HG03432 (cell line): ENCODE results near the gene DHRS2.
A peak's percentile ranks its signal among the peaks of the same experiment; 100 is the strongest.
"Not testable (repeated sequence)": the region's sequence is repeated elsewhere in the genome, so short reads cannot be mapped to it uniquely, and the experiment has no call there.

ENCODE experiments used
- ATAC-seq: cut with Tn5 transposase; IDR thresholded peaks from one replicate; pipeline ENCODE4 v1.9.1; 2021; ENCODE audit warnings: mild to moderate bottlenecking, moderate library complexity; ENCODE audit not compliant: unreplicated experiment

DHRS2 gene, protein sequence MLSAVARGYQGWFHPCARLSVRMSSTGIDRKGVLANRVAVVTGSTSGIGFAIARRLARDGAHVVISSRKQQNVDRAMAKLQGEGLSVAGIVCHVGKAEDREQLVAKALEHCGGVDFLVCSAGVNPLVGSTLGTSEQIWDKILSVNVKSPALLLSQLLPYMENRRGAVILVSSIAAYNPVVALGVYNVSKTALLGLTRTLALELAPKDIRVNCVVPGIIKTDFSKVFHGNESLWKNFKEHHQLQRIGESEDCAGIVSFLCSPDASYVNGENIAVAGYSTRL

GRCh38 chr14:23636317-23637211 lies at the start of gene DHRS2:
Gene DHRS2 (plus strand): TSS chr14:23636364. CDS start chr14:23638865, 2,501 bp downstream.
- ATAC-seq = no peak

DNA sequence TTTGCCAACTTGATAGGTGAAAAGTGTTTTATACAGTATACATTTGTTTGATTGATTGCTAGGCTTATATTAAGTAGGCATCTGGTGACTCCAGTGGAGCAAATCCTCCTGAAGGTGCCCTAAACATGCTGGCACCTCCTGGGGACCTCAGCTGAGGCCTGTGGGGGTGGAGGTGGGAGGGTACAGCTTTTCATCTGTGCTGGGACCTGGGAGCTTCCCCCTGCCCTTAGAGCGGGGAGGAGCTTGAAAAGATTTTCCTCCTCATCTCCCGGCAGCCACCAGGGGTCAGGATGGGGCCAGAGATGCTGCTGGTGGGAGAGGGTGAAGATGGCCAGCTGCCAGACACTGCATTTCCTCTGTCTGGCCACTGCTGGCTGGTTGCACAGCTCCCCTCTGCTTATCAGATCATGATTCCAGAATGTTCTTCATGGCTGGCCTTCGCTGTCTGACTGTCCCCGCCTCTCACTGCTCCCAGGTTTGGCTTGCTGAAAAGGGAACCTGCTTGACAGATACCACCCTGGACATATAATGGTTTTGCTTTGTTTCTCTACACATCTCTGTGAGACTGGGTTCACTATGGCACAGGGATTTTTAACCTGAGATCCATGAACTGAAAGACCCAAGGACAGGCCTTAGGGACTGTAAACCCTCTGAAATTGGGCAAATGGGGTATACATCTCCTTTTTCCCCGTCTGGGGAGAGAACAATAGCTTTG lies 47.1 kb upstream of the DHRS2 start:
- ATAC-seq = peak; percentile 98

GRCh38 chr14:23589606-23590005 lies 46.6 kb upstream of the DHRS2 start:
- no peak for ATAC-seq

- ATAC-seq = no peak
Measured at GRCh38 chr14:23590198-23590597, 46.0 kb upstream of the DHRS2 start.

GRCh38 chr14:23594191-23594590 lies 42.0 kb upstream of the DHRS2 start:
- not testable (repeated sequence) for ATAC-seq

DNA sequence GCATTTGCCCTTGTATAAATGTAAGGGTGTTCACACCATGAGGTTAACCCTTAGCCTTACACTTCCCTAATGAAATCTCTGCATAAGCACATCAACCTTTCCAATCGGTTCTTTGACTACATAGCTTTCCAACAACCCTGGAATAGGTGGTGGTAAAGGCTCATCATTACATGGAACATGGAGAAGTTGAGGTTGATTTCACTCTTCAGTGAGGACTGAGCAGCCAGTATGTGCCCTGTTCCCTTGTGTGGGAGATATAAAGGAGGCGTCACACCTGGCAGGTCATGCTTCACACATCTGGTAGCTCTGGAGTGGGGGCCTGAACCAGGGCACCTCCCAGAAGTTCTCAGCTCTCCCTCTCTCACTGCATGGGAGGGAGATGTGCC lies 35.8 kb upstream of the DHRS2 start:
- no peak for ATAC-seq

GRCh38 chr14:23600806-23601205 lies 35.4 kb upstream of the DHRS2 start:
- no peak for ATAC-seq

DNA sequence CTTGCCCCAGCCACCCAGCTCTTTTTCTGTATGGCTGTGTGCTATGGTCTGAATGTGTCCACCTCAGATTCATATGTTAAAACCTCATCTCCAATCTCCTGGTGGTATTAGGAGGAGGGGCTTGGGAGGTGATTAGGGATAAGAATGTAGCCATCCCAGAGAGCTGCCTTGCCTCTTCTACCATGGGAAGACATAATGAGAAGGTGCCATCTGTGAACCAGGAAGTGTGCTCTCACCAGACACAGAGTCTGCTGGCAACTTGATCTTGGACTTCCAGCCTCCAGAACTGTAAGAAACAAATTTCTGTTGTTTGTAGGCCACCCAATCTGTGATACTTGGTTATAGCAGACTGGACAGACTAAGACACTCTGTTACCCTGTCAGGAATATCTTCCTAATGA lies 34.7 kb upstream of the DHRS2 start:
- ATAC-seq = no peak

GRCh38 chr14:23601845-23602180 lies 34.4 kb upstream of the DHRS2 start:
- ATAC-seq = peak; percentile 20

- no peak for ATAC-seq
Measured at GRCh38 chr14:23602181-23603095, 33.7 kb upstream of the DHRS2 start.

DNA sequence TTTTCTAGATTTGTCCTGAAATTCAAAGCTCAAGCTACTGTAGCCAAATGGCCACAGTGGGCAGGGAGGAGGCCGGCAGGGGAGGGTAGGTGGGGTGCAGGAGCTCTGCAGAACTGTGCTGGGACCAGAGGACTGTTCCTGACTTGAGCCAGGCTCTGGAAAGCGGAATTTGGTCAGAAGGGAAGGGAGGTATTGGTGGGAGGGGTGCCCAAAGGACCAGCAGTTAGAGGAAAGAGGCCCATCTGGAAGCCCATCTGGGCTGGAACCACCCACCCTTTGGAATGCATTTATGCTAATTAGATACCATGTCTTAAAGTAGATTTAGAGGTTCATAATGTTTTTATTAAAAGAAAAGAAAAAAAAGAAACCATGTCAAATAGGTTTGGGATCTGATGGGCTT lies 33.1 kb upstream of the DHRS2 start:
- ATAC-seq = no peak

DNA sequence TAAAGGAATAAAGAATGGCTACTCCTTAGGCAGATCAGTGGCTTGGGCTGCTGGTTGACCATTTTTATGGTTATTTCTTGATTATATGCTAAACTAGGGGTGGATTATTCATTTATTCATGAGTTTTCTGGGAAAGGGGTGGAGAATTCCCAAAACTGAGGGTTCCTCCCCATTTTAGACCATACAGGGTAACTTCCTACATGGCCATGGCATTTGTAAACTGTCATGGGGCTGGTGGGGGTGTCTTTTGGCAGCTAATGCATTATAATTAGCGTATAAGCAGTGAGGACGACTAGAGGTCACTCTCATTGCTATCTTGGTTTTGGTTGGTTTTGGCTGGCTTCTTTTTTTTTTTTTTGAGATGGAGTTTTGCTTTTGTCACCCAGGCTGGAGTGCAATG lies 32.0 kb upstream of the DHRS2 start:
- ATAC-seq = no peak

DNA sequence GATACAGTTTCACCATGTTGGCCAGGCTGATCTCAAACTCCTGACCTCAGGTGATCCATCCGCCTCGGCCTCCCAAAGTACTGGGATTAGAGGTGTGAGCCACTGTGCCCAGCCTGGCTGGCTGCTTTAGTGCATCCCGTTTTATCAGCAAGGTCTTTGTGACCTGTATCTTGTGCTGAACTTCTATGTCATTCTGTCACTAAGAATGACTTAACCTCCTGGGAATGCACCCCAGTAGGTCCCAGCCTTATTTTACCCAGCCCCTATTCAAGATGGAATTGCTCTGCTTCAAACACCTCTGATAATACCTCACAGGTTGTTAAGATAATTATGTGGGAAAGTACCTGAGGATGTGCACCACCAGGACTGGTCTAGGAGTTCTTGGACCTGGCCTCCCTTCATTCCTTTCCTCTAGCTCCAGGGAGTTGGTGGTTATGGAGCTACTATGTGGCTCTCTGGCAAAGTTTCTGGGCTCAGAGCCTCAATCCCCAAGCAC lies 31.4 kb upstream of the DHRS2 start:
- no peak for ATAC-seq

- ATAC-seq = peak; percentile 88
Measured at GRCh38 chr14:23605931-23606585, 30.1 kb upstream of the DHRS2 start.

DNA sequence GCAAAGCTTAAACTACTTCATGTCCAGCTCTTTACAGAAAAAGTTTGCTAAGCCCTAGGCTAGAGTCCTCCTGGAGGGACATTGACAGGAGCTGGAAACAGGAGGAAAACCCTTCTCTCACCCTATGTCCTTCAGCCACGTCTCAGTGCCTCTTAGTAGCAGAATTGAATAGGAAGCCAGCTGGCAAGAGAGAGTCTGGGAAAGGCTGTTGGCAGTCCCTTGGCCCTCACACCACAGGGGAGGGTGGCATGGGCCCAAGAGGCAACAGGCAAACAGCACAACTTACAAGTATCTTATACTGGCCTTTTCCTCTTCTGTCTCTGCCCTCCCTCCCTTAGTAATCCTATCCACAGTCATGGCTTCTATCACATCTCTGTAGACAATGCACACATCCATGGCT lies 27.7 kb upstream of the DHRS2 start:
- no peak for ATAC-seq

GRCh38 chr14:23609001-23609400 lies 27.2 kb upstream of the DHRS2 start:
- ATAC-seq = no peak

GRCh38 chr14:23609411-23610089 lies 26.6 kb upstream of the DHRS2 start:
- ATAC-seq = not testable (repeated sequence)

GRCh38 chr14:23610090-23610814 lies 25.9 kb upstream of the DHRS2 start:
- ATAC-seq = no peak

DNA sequence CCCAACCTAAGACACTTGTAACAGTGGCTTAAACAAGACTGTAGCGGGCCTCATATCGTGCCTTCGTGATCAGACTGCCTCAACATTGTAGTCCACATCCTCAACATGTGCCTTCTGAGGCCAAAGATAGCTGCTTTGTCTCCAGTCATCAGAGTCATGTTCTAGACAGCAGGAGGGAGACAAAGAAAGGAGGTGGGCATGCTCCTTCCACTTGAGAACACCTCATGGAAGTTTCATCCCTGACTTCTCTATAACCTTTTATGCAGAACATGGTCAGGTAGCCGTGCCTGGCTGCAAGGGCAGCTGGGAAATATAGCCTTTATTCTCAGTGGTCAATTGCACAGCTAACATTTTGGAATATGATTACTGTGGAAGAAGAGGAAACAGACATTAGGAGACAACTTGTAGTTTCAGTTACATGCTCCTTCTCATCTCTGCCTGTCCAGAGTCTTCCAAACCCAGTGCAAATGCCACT lies 25.3 kb upstream of the DHRS2 start:
- ATAC-seq = no peak
